H9 (cell line): ENCODE results near the gene NSL1. TPM values are rescaled to one million over a fixed set of nuclear protein-coding genes. Genes with fewer than 3 reads are reported as not detected.

Experiments used
- DNase-seq: peaks from one replicate; pipeline ENCODE4 v3.0.0-alpha.2; 2017
- H2AFZ ChIP-seq: one replicate; pipeline ENCODE4 v1.6.1; 2013; ENCODE audit warnings: mild to moderate bottlenecking, low read length, control low read depth, moderate library complexity
- H2AK5ac ChIP-seq: 2 replicates; pipeline ENCODE4 v1.6.1; 2013; ENCODE audit warnings: low read length, control low read depth, mixed read lengths; ENCODE audit not compliant: insufficient read length
- H2BK120ac ChIP-seq: one replicate; pipeline ENCODE4 v1.6.1; 2013; ENCODE audit warnings: low read depth, mild to moderate bottlenecking, low read length, control low read depth, inconsistent platforms; ENCODE audit not compliant: poor library complexity, severe bottlenecking
- H2BK12ac ChIP-seq: 2 replicates; pipeline ENCODE4 v1.6.1; 2013; ENCODE audit warnings: low read length, control low read depth, mixed read lengths, low read depth; ENCODE audit not compliant: insufficient read length
- H2BK15ac ChIP-seq: 2 replicates; pipeline ENCODE4 v1.6.1; 2013; ENCODE audit warnings: low read depth, low read length, control low read depth
- H2BK20ac ChIP-seq: one replicate; pipeline ENCODE4 v1.6.1; 2013; ENCODE audit warnings: low read depth, mild to moderate bottlenecking, low read length, control low read depth, inconsistent platforms; ENCODE audit not compliant: poor library complexity, severe bottlenecking
- H2BK5ac ChIP-seq: 2 replicates; pipeline ENCODE4 v1.6.1; 2013; ENCODE audit warnings: low read length, control low read depth, mixed read lengths; ENCODE audit not compliant: insufficient read length
- H3K14ac ChIP-seq: 2 replicates; pipeline ENCODE4 v1.6.1; 2013; ENCODE audit warnings: low read length, control low read depth; ENCODE audit not compliant: insufficient read depth
- H3K18ac ChIP-seq: 2 replicates; pipeline ENCODE4 v1.6.1; 2013; ENCODE audit warnings: low read depth, mild to moderate bottlenecking, mixed read lengths, low read length, control low read depth; ENCODE audit not compliant: insufficient read length
- H3K23ac ChIP-seq: 2 replicates; pipeline ENCODE4 v1.6.1; 2013; ENCODE audit warnings: low read length, control low read depth, mixed read lengths, low read depth; ENCODE audit not compliant: insufficient read length
- H3K23me2 ChIP-seq: 2 replicates; pipeline ENCODE4 v1.6.1; 2013; ENCODE audit warnings: low read depth, mild to moderate bottlenecking, mixed read lengths, low read length, control low read depth; ENCODE audit not compliant: insufficient read length, poor library complexity, severe bottlenecking
- H3K27ac ChIP-seq: 2 replicates; pipeline ENCODE4 v1.5.1; 2013; ENCODE audit warnings: low read length, control low read depth, mixed read lengths, low read depth; ENCODE audit not compliant: insufficient read length
- H3K27me3 ChIP-seq: 2 replicates; pipeline ENCODE4 v1.6.1; 2013; ENCODE audit warnings: low read length, control low read depth, inconsistent platforms; ENCODE audit not compliant: insufficient read depth
- H3K4ac ChIP-seq: 2 replicates; pipeline ENCODE4 v1.6.1; 2013; ENCODE audit warnings: low read depth, mild to moderate bottlenecking, control low read depth, inconsistent platforms, low read length, moderate library complexity
- H3K4me1 ChIP-seq: 2 replicates; pipeline ENCODE4 v1.6.1; 2013; ENCODE audit warnings: low read length, control low read depth, inconsistent platforms; ENCODE audit not compliant: insufficient read depth
- H3K4me2 ChIP-seq: 2 replicates; pipeline ENCODE4 v1.6.1; 2013; ENCODE audit warnings: low read length, control low read depth, mixed read lengths; ENCODE audit not compliant: insufficient read length, insufficient read depth
- H3K56ac ChIP-seq: 2 replicates; pipeline ENCODE4 v1.6.1; 2013; ENCODE audit warnings: low read depth, mild to moderate bottlenecking, mixed read lengths, low read length, control low read depth; ENCODE audit not compliant: insufficient read length
- H3K79me1 ChIP-seq: 2 replicates; pipeline ENCODE4 v1.6.1; 2013; ENCODE audit warnings: low read depth, mild to moderate bottlenecking, moderate library complexity, low read length, control low read depth, inconsistent platforms; ENCODE audit not compliant: insufficient read depth, poor library complexity, severe bottlenecking
- H3K79me2 ChIP-seq: 2 replicates; pipeline ENCODE4 v1.6.1; 2013; ENCODE audit warnings: low read length, control low read depth, inconsistent platforms; ENCODE audit not compliant: insufficient read depth
- H3K9ac ChIP-seq: 2 replicates; pipeline ENCODE4 v1.6.1; 2013; ENCODE audit warnings: low read length, control low read depth, mixed read lengths; ENCODE audit not compliant: insufficient read length; ENCODE audit errors: extremely low read depth
- H3K9me3 ChIP-seq: one replicate; pipeline ENCODE4 v1.6.1; 2013; ENCODE audit warnings: low read depth, low read length, inconsistent platforms; ENCODE audit not compliant: control insufficient read depth
- H3T11ph ChIP-seq: one replicate; pipeline ENCODE4 v1.6.1; 2013; ENCODE audit warnings: mild to moderate bottlenecking, low read length, control low read depth, inconsistent platforms
- H4K20me1 ChIP-seq: one replicate; pipeline ENCODE4 v1.6.1; 2013; ENCODE audit not compliant: control insufficient read depth, insufficient read length, insufficient read depth
- H4K5ac ChIP-seq: 2 replicates; pipeline ENCODE4 v1.6.1; 2013; ENCODE audit warnings: low read depth, mild to moderate bottlenecking, mixed read lengths, low read length, control low read depth; ENCODE audit not compliant: insufficient read length
- H4K8ac ChIP-seq: replicated peaks from 2 replicates; pipeline ENCODE4 v1.6.1; 2013; ENCODE audit warnings: low read length, control low read depth, mixed read lengths, low read depth; ENCODE audit not compliant: insufficient read length
- H4K91ac ChIP-seq: 2 replicates; pipeline ENCODE4 v1.6.1; 2013; ENCODE audit warnings: low read depth, mild to moderate bottlenecking, moderate library complexity, mixed read lengths, low read length, control low read depth; ENCODE audit not compliant: insufficient read length
- H3K27ac Mint-ChIP-seq, 3 experiments: 2 replicates in 2 of 3; 3 replicates in 1 of 3; pipeline ENCODE4 v1.8.0; 2020 to 2021; ENCODE audit warnings: mixed read lengths in 3 of 3, mild to moderate bottlenecking in 1 of 3, moderate library complexity in 1 of 3
- H3K27me3 Mint-ChIP-seq: 2 replicates; pipeline ENCODE4 v1.8.0; 2021; ENCODE audit warnings: low read depth, mild to moderate bottlenecking, moderate library complexity, mixed read lengths
- H3K36me3 Mint-ChIP-seq, 3 experiments: 2 replicates in 2 of 3; 3 replicates in 1 of 3; pipeline ENCODE4 v1.8.0; 2020 to 2021; ENCODE audit warnings: low read depth in 3 of 3, mixed read lengths in 3 of 3; ENCODE audit not compliant: insufficient read depth in 1 of 3
- H3K4me1 Mint-ChIP-seq, 2 experiments: 2 replicates each; pipeline ENCODE4 v1.8.0; 2020; ENCODE audit warnings: mixed read lengths in 2 of 2
- H3K4me3 Mint-ChIP-seq, 2 experiments: 2 replicates in 1 of 2; 3 replicates in 1 of 2; pipeline ENCODE4 v1.8.0; 2020 to 2021; ENCODE audit warnings: mild to moderate bottlenecking in 2 of 2, mixed read lengths in 2 of 2, moderate library complexity in 1 of 2
- H3K9me3 Mint-ChIP-seq, 2 experiments: 2 replicates in 1 of 2; 3 replicates in 1 of 2; pipeline ENCODE4 v1.8.0; 2020; ENCODE audit warnings: mild to moderate bottlenecking in 2 of 2, mixed read lengths in 2 of 2, moderate library complexity in 1 of 2
- total RNA-seq: library from RNA; stranded (reverse); gene quantifications from 2 replicates; pipeline ENCODE4 v1.2.1, GENCODE V29; 2021
- TF ChIP-seq, protein P1 (sequence below): fragments of 200-600 bp; sonication (generic); conservative IDR thresholded peaks from 3 replicates; pipeline ENCODE4 v1.8.0; 2021; ENCODE audit warnings: antibody characterized with exemption, mild to moderate bottlenecking

NSL1 gene
- total RNA-seq, 1 experiment from 2014 or later: 49.3 TPM

GRCh38 chr1:212775241-212775640, 16.3 kb downstream of the NSL1 start:
- H3K18ac ChIP-seq: no peak overlapping the region
- H3K23me2 ChIP-seq: no peaks in the 10 kb centered on the region
- no peaks in the 10 kb centered on the region for H3K79me2 ChIP-seq
- Mint-ChIP-seq H3K27me3 (no peaks in the 10 kb centered on the region), H3K36me3 (peaks cover 54 to 65% (median 62%) of the 10 kb centered on the region in 3 experiments), H3K4me1 (no peaks in the 10 kb centered on the region), H3K4me3 (no peak overlapping the region; a peak in 1 of 5 replicates), H3K9me3 (peaks cover 7 to 13% of the 10 kb centered on the region in 2 experiments), H3K27ac (no peak overlapping the region)
- no peak overlapping the region for H4K8ac ChIP-seq
- no peak overlapping the region for H3K23ac ChIP-seq
- no peak overlapping the region for H3K14ac ChIP-seq
- no peak overlapping the region for H2AK5ac ChIP-seq
- H3K27me3 ChIP-seq: no peaks in the 10 kb centered on the region
- H3K4ac ChIP-seq: no peak overlapping the region
- no peak overlapping the region for H3K9ac ChIP-seq
- H3K9me3 ChIP-seq: no peaks in the 10 kb centered on the region
- H3K4me2 ChIP-seq: no peak overlapping the region
- DNase-seq: no peak
- H3K4me1 ChIP-seq: no peaks in the 10 kb centered on the region
- no peak overlapping the region for H3K56ac ChIP-seq
- no peak overlapping the region for H2BK20ac ChIP-seq
- no peak overlapping the region for H3K27ac ChIP-seq
- no peak overlapping the region for H4K91ac ChIP-seq
- no peak overlapping the region for H2AFZ ChIP-seq
- peaks cover 3% of the 10 kb centered on the region for H3K79me1 ChIP-seq
- H4K5ac ChIP-seq: no peak overlapping the region
- no peaks in the 10 kb centered on the region for H4K20me1 ChIP-seq
- no peak overlapping the region for H2BK15ac ChIP-seq
- no peak overlapping the region for H3T11ph ChIP-seq
- H2BK120ac ChIP-seq: no peak overlapping the region
- no peak overlapping the region for H2BK5ac ChIP-seq
- H2BK12ac ChIP-seq: no peak overlapping the region
- TF ChIP-seq, protein P1, sequence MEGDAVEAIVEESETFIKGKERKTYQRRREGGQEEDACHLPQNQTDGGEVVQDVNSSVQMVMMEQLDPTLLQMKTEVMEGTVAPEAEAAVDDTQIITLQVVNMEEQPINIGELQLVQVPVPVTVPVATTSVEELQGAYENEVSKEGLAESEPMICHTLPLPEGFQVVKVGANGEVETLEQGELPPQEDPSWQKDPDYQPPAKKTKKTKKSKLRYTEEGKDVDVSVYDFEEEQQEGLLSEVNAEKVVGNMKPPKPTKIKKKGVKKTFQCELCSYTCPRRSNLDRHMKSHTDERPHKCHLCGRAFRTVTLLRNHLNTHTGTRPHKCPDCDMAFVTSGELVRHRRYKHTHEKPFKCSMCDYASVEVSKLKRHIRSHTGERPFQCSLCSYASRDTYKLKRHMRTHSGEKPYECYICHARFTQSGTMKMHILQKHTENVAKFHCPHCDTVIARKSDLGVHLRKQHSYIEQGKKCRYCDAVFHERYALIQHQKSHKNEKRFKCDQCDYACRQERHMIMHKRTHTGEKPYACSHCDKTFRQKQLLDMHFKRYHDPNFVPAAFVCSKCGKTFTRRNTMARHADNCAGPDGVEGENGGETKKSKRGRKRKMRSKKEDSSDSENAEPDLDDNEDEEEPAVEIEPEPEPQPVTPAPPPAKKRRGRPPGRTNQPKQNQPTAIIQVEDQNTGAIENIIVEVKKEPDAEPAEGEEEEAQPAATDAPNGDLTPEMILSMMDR: no peak
